ENCODE data around the gene TMEM178B. TPM values are rescaled to one million over a fixed set of nuclear protein-coding genes. Genes with fewer than 3 reads are reported as not detected.

Gene TMEM178B
- total and polyA plus RNA-seq, 2 of the 4 experiments (the other 2 are of a cell fraction), result under 0.01 to 0.05 TPM

- H3K9me3 ChIP-seq (ENCODE audit: control insufficient read depth, insufficient read depth, low read length), result peaks cover 4% of the 10 kb centered on the region; the same call in 1 of the 2 replicates
- BruUV-seq (replicated peaks), result no TSS peak
- H3K18ac ChIP-seq (ENCODE audit: low read depth, low read length), result no peak overlapping the region
- no peak overlapping the region for H2BK120ac ChIP-seq (ENCODE audit: low read depth, low read length)
- no peaks in the 10 kb centered on the region for H3K36me3 ChIP-seq (ENCODE audit: control insufficient read depth, insufficient read depth, low read length)
- in situ Hi-C loops (cut with MboI; ENCODE audit: low sequenced_read_pairs), result no loop called here
- H2BK5ac ChIP-seq (ENCODE audit: low read depth, low read length, poor library complexity, severe bottlenecking), result no peak overlapping the region
- 0 out of 2 replicates have a peak, but pooled peaks have one; percentile 3 for TF ChIP-seq CTCF (conservative IDR thresholded peaks at IDR 0.05; ENCODE audit: low read depth, low read length)
- no peak for TF ChIP-seq CEBPB (IDR thresholded peaks at IDR 0.05; ENCODE audit: low read depth, low read length)
- H2AK5ac ChIP-seq (ENCODE audit: low read depth, low read length), result no peak overlapping the region
- no peak overlapping the region for H3K27ac ChIP-seq (ENCODE audit: insufficient read depth, low read length)
- no peak overlapping the region for H3K23ac ChIP-seq (ENCODE audit: low read depth, low read length)
- WGBS, 2 experiments (ENCODE audit: extremely low coverage in 2 of 2, insufficient read length in 1 of 2), result 23% methylated on average over 3 of the region's 3 CpGs; no CpG with 5 or more reads in 1 of the 2 experiments
- no peak overlapping the region for H4K8ac ChIP-seq (ENCODE audit: low read depth in 2 of 2, low read length in 2 of 2)
- H4K91ac ChIP-seq (ENCODE audit: insufficient read depth, low read depth, low read length), result no peak overlapping the region
- intact Hi-C loops (cut with micrococcal nuclease), result no loop called here
- H3K56ac ChIP-seq (ENCODE audit: extremely low read depth, insufficient read depth, low read length), result no peak overlapping the region
- H2BK20ac ChIP-seq (ENCODE audit: low read depth, low read length), result no peak overlapping the region
- H3K9me1 ChIP-seq (ENCODE audit: insufficient read depth, low read length), result no peaks in the 10 kb centered on the region
- no peak overlapping the region for H2BK15ac ChIP-seq (ENCODE audit: low read depth, low read length)
- CTCF ChIA-PET, result no interaction called here
- no peak overlapping the region for H2AK9ac ChIP-seq (replicated peaks; ENCODE audit: low read depth, low read length, poor library complexity)
- dilution Hi-C loops (cut with HindIII; ENCODE audit: low sequenced_read_pairs, unreplicated experiment), result no loop called here
- H3K4me2 ChIP-seq (ENCODE audit: low read depth, low read length), result no peak overlapping the region
- H3K79me1 ChIP-seq (ENCODE audit: low read depth in 1 of 2, low read length in 2 of 2), result no peaks in the 10 kb centered on the region
- H2AFZ ChIP-seq (replicated peaks; ENCODE audit: low read length, poor library complexity), result no peak overlapping the region
- no peaks in the 10 kb centered on the region for H3K4me1 ChIP-seq (ENCODE audit: control insufficient read depth, insufficient read depth, low read length)
- H4K5ac ChIP-seq (ENCODE audit: low read depth, low read length), result no peak overlapping the region
- H3K14ac ChIP-seq (replicated peaks; ENCODE audit: low read depth, low read length), result no peak overlapping the region
- POLR2A ChIA-PET (ENCODE audit: unreplicated experiment), result no interaction called here
- no peaks in the 10 kb centered on the region for H3K27me3 ChIP-seq (ENCODE audit: control insufficient read depth, insufficient read depth, low read length)
- no peak overlapping the region for H3K4me3 ChIP-seq (ENCODE audit: insufficient read depth, low read depth, low read length)
- H3K9ac ChIP-seq (ENCODE audit: low read depth, low read length), result no peak overlapping the region
- no peaks in the 10 kb centered on the region for H4K20me1 ChIP-seq (ENCODE audit: insufficient read depth, low read length)
- H3K4ac ChIP-seq (ENCODE audit: low read depth, low read length), result no peak overlapping the region
- no peak for DNase-seq
- ATAC-seq (ENCODE audit: low read depth), result no peak
These were observed 46.8 kb upstream of the TMEM178B start for GRCh38 chr7:141027043-141027442.

All from IMR-90 (cell line).